SW480 (cell line): ENCODE results near the gene KCTD14.
"Not testable (repeated sequence)": the region's sequence is repeated elsewhere in the genome, so short reads cannot be mapped to it uniquely, and the experiment has no call there.

Experiments
- DNase-seq: peaks from one replicate; pipeline ENCODE4 v3.0.0-alpha.2; 2016; ENCODE audit warnings: low spot score

KCTD14 gene

GRCh38 chr11:78021611-78022010, 1.5 kb downstream of the KCTD14 start:
- no peak for DNase-seq

GRCh38 chr11:78020246-78020645, 2.8 kb downstream of the KCTD14 start:
- no peak for DNase-seq

- peak; percentile 32 for DNase-seq
These were observed 3.3 kb downstream of the KCTD14 start for GRCh38 chr11:78019808-78020207.

- DNase-seq: no peak
These were observed 7.2 kb downstream of the KCTD14 start for GRCh38 chr11:78015878-78016277.

GRCh38 chr11:78014937-78015520, 8.0 kb downstream of the KCTD14 start:
- DNase-seq: not testable (repeated sequence)

- DNase-seq: no peak
These were observed 11.8 kb downstream of the KCTD14 start for GRCh38 chr11:78011301-78011700.

GRCh38 chr11:78010755-78011154, 12.3 kb downstream of the KCTD14 start:
- DNase-seq: no peak

- DNase-seq: no peak
These were observed 12.8 kb downstream of the KCTD14 start for GRCh38 chr11:78010304-78010703.

- no peak for DNase-seq
These were observed 14.0 kb downstream of the KCTD14 start for GRCh38 chr11:78009062-78009461.

- DNase-seq: peak; percentile 84
These were observed 22.9 kb downstream of the KCTD14 start for GRCh38 chr11:78000193-78000592.

- DNase-seq: no peak
These were observed 23.5 kb downstream of the KCTD14 start for GRCh38 chr11:77999446-78000030.

GRCh38 chr11:77994434-77995362, 28.4 kb downstream of the KCTD14 start, which contains the start of gene INTS4:
TSS of gene INTS4 (minus strand) at chr11:77994668. CDS start at chr11:77994643, 25 bp downstream.
- peak; percentile 100 for DNase-seq

- no peak for DNase-seq
These were observed 29.2 kb downstream of the KCTD14 start for GRCh38 chr11:77993902-77994301.

- DNase-seq: no peak
These were observed 32.1 kb downstream of the KCTD14 start for GRCh38 chr11:77990981-77991380.

- DNase-seq: not testable (repeated sequence)
These were observed 36.6 kb downstream of the KCTD14 start for GRCh38 chr11:77986456-77986855.

- no peak for DNase-seq
These were observed 41.6 kb downstream of the KCTD14 start for GRCh38 chr11:77981346-77981947.

- no peak for DNase-seq
These were observed 54.7 kb downstream of the KCTD14 start for GRCh38 chr11:77968337-77968736.

- DNase-seq: no peak
These were observed 55.3 kb downstream of the KCTD14 start for GRCh38 chr11:77967753-77968152.

- no peak for DNase-seq
These were observed 56.0 kb downstream of the KCTD14 start for GRCh38 chr11:77967121-77967520.

GRCh38 chr11:77966338-77966737, 56.7 kb downstream of the KCTD14 start:
- no peak for DNase-seq
